Midbrain (tissue), 1 donor: ENCODE data around the gene UBE2H.
"Not testable (repeated sequence)": the region's sequence is repeated elsewhere in the genome, so short reads cannot be mapped to it uniquely, and the experiment has no call there.

Experiments used
- DNase-seq: peaks from one replicate; lab custom pipeline; 2025; lab: John Stamatoyannopoulos, UW

Gene UBE2H

DNA sequence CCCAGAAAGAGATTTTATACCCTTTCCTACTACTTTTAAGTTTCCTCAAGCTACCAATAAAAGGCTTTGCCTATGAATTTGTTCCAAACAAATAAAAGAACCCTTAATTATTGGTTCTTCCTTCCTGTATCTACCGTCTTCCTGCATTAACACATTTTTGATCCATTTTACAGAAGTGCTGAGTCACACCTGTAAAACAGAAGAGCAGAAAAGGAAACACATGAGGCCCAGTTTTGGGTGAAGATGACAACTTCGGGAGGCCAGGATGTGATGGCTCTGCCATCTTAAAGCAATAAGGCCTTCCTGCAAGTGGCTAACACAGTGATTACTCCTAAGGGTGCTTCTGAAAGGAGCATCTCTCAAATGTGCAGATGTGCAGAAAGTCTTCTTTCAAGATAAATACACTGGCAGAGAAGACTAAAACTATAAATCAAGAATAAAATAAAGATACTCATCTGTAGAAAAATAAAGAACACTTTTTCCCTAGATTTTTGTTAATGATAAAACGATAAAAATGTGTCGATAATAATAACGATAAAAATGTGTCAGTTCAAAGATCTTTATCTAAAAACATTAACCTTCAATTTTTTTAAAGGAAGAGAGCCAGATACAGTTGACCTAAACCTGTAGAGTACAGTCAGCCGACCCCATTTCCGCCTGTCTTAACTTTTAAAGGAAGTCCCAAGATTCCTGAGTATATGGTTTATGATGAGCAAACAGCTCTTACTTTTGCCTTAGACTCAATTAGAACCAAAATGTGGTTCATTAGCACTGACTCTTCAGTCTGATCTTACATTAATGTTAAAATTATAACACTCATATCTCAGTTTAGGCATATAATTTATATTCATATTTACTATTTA is 108.6 kb downstream of the UBE2H start:
- DNase-seq = no peak

DNA sequence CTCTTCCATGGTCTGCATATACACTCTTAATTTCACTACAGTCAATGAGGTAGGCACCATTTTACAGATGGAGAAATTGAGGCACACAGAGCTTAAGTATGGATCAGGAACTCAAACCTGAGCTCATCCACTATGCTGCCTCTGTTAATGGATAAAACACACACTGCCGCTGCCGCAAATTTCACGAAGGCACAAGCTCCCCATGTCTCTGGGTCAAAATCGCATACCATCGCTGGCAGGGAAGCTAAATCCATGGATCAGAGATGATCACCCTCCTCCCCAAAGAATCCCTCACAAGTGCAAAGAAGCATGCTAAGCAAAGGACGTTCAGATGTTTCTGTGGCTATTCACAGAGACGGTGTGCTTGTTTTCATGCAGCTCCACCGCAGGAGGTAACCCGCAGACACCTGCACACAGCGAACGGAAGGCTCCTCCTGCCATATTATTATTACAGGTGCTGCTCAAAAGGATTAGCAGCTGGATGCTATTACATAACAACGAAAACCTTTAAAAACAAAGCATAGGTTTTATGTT is 109.3 kb downstream of the UBE2H start:
- no peak for DNase-seq

DNA sequence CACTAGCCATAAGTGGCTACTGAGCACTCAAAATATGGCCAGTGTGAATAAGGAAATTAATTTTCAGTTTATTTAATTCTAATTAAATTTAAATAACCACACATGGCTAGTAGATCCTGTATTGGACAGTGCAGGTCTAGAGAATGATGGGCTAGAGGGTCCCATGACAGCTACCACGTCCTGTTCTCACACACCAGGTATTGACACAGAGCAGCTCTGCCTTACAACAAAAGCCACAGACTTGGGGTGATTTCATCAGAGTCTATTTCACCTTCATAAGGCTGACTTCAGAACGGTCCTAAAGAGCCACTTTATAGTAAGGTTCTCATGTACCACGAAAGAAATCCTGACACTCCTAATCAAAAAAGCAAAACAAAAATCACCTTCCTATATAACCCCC is 111.3 kb downstream of the UBE2H start:
- no peak for DNase-seq

DNA sequence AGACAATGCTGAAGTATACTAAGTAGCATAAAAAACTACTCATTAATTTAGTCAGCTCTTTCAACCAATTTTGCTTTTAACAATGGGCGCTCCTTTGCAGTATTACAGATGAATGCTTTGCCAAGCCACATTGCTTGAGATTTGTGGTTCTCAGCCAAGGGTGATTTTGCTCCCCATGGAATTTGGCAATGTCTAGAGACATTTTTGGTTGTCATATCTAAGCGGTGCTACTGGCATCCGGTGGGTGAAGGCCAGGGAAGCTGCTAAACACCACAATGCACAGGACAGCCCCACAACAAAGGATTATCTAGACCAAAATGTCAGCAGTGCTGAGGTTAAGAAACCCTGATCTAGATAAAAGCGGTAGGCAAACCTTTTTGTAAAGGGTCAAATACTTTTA is 112.0 kb downstream of the UBE2H start:
- no peak for DNase-seq

DNA sequence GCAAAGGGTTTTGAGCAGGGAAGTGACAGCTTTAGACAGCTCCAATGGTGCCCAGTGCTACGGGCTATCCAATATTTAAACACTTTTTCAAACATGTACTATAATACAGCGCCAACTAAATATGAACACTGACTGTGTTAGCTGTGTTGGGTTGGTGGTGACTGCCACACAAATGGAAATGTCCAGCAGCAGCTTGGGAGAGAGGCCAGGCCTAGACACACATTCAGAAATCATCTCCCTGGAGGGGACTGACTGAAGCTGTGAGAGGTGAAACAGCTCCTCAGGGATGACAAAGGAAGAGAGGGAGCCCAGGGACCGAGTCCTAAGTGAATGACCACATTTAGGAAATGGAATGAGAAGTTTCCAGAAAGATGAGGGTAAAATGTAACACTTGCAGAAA is 115.8 kb downstream of the UBE2H start:
- DNase-seq = no peak

DNA sequence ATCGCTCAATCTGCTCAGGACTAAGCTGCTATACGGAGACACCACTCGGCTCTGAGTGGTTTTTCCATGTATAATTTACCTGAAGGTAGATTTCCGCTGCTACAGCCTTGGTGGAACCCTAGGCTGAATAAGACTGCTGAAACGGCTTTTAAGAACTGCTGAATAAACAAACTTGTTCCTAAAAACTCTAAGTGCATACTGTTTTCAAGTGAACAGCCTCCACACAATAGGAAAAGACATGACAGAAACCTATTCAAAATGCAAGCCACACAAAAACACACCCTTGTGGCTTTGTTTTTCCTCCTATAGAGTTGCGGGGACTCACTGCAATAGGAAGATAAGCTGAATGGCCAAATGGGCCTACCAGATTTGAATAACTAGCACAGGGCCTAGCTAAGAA is 117.2 kb downstream of the UBE2H start:
- DNase-seq = no peak

DNA sequence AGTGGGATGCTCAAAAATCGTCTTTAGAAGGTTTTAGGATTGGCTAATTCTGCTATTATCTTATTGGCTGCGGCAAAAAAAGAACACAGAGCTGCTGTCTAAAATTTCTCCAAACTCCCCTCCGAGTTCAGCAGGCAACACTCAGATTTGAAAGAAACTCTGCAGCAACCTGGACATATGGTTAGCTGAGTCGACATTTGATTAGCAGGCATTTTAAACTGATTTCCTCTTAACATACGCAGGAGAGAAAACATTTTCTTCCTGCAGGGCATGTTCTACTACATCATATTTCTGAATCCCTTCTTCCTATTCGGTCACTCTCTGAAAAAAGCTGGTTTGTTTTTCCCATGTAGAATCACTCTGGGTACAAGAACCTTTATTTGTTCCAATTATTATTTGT is 119.4 kb downstream of the UBE2H start:
- not testable (repeated sequence) for DNase-seq

DNA sequence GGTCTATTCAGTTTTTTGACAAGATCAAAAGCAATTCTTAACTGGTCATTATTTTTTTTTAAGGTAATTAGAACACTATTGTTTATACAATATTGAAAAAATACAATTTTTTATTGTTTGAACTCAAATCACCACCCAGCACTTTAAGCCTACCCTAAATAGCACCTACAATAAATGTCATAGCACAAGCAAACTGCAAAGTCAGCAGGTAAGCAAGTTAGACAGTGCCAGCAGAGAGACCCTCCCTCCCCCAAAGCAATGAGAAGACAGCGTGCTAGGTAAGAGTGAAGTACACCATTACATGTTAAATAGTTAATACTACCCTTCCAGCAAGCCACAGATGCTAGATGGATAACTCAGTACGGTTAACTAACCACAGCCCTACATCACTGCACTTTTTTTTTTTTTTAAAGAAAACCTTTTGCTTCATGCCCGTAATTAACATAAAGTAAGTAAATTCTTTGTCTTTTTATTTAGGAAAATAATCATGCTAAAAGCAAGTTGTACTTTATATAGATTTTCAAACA is 120.0 kb downstream of the UBE2H start:
- DNase-seq = no peak

DNA sequence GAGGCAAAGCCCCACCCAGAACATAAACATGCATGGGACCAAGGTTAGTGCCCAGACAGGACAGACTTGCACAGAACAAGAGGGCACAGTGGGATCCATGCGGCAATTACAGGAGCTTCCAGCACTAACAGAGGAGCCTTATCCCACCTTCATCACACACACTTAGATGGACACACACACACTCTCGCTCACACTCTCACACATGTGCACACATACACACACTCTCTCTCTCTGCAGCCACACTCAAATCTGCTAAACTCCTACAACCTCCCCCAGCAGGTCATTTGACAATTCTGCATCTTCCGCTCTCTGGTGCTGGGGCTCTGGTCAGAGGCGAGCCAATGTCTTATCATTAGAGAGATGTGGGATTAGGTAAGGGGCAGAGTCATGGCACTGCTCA is 120.5 kb downstream of the UBE2H start:
- no peak for DNase-seq

DNA sequence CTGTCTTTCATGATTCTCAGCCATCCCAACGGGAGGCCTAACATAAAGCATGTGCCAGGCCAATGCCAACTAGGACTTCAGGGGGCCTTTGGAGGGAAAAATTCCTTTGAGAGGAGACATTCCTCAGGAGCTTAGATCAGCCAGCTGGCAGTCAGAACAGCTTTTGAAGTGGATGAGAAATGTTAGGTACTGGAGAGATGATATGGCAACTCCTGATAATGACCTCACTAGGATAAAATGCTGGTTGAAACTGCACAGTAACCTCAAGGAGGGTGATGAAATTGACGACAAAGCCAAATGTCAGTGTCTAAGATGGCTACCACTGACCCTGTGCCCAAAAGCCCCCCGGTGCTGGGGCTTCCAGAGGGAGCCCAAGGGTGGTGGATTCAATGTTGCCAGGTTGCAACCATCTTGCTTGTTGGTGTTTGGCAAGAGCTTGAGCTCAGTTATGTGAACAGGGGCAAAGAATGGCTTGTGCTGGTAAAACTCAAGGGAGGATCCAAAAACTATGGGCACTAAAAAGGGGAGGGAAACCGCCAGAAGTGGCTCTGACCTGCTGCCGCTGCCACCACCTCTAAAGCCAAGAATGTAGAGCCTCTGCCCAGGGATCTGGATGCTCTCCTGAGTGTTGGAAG is 121.2 kb downstream of the UBE2H start:
- DNase-seq = no peak

DNA sequence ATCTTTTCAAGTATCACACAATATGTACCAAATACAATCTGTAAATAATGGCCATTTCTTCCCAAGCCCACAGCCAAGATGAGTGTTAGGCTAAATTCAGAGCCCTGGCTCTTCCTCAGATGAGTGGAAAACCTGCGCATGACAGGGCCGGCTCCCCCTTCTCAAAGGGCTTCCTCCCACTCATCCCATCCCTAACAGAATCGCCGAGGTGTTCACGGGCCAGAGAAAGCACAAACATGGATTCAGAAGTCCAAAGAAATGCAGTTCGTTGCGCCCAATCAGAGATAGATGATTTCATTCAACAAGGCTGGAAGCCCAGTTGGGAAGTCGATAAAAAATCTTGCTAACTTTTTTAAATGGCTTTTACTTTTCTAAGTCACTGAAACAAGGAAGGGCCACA is 121.8 kb downstream of the UBE2H start:
- no peak for DNase-seq

DNA sequence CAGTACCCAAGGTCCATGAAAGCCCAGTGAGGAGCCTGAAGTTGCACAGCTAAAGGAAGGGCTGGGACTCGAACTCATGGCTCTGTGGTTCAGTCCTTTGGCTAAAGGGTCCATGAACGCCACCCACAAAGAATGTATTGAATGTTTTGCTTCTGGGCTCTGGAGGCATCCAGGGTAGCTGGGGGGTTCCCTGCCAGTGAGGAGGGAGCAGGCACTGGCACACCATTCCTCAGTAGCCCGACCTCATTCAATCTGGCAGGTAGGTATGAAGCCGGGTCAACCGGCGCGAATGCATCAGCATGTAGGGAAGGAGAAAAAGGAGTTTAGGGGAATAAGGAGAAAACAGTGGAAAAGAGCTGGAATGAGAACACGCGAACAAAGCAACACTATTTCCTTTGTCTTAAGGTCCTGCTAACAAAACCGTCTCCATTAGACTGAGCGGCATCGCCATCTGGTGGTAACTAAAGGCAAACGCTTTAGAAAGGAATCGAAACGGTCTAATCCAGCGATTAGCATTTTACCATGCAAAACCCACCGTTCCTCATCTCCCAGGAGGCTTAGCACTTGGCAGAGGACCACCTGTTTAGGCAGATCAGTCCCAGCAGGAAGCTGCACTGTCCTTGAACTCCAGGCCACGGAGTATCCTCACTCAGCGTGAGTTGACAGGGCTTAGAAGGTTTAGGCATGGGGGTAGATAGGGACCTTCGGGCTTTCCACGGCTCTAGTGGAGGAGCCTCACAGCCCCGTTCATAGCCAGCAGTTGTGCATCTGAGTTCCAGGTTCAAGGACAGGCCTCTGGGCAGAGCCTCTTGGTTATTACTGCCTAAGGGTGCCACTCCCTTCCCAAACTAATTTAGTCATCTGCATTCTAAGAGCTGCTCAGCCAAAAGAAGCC is 122.8 kb downstream of the UBE2H start:
- peak; percentile 83 for DNase-seq

DNA sequence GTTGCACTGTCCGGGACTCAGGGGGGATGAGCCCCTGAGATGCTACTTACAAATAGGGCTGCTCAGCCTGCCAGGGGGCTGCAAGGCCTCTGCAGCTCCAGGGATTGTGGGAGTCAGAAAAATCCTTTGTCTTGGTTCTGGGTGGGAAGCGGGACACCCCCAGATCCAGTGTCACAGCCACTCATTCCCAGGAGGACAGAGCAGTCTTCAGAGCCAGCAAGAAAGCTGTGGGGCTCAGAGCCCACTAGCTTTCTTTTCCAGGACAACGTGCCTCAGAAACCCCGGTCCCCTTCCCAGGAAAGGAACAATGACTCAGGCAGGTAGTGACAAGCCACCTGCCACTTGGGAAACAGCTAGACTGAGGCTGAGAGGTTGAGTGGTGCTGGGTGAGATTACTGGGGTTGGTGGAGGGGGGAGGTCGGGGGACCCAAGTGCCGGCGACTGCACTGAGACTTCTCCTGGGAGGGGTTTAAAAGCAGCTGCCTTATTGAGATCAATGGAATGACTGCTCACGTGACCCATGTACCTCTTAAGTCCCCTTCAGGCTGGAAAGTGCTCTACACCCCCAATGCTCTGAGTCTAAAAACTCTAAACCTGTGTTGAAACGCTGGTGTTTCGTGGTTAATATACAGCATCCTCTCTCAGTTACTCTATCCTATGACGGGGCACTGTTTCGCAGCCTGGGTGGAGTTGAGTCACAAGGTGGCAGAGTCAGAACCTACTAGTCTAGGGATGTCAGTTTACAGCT is 123.6 kb downstream of the UBE2H start:
- no peak for DNase-seq

DNA sequence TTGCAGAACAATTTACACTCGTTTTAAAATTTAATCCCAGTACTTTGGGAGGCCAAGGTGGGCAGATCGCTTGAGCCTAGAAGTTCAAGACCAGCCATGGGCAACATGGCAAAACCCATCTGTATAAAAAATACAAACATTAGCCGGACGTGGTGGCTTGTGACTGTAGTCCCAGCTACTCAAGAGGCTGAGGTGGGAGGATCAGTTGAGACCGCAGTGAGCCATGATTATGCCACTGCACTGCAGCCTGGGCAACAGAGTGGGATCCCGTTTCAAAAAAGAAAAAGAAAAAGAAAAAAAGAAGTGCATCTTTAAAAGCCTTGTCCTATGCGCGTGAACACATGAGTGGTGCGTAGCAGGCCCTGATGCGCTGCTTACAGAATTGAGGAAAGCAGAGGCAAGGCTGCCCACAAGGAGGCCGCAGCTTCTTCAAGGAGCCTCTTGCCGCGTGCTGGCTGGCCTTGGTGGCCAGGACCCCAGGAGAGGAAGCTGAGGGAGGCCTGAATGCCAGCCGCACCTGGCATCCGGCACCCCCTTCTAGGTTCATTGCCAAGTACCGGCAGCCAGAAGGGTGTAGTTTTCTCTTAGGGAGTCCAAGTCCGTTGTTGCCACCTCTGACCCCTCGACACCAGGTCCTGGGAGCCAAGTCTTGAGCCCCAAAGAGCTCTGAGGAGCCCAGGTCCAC is 124.5 kb downstream of the UBE2H start:
- DNase-seq = no peak

DNA sequence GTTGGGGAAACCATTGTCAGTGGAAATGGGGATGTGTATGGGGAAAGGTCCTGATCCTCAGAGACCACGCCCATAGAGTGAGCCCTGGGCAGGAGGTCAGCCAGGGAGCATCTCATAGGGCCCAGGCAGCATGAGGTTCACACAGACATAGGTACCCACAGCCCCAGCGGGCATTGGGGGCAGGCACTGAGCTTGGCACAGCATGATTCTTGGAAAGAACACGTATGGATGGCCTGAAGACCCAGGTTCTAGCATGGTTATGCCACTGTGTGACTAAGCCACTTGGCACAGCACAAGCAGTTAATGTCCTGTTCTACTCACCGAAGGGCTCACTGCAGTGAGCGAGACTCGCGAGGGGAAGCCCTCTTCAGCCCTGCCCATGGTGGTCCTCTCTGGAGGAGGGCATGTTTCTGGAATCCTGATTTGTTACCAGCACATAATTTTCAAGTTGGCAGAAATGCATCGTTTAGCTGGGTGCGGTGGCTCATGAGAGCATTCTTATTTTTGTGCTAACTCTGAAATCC is 125.2 kb downstream of the UBE2H start:
- no peak for DNase-seq

DNA sequence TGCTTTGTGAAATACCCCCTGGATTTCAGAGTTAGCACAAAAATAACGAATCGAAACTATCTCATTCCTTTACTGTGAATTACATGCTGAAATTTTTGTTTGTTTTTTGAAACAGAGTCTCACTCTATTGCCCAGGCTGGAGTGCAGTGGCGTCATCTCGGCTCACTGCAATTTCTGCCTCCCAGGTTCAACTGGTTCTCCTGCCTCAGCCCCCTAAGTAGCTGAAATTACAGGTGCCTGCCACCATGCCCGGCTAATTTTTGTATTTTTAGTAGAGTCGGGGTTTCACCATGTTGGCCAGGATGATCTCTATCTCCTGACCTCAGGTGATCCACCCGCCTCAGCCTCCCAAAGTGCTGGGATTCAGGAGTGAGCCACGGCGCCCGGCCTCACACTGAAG is 125.9 kb downstream of the UBE2H start:
- DNase-seq = not testable (repeated sequence)

DNA sequence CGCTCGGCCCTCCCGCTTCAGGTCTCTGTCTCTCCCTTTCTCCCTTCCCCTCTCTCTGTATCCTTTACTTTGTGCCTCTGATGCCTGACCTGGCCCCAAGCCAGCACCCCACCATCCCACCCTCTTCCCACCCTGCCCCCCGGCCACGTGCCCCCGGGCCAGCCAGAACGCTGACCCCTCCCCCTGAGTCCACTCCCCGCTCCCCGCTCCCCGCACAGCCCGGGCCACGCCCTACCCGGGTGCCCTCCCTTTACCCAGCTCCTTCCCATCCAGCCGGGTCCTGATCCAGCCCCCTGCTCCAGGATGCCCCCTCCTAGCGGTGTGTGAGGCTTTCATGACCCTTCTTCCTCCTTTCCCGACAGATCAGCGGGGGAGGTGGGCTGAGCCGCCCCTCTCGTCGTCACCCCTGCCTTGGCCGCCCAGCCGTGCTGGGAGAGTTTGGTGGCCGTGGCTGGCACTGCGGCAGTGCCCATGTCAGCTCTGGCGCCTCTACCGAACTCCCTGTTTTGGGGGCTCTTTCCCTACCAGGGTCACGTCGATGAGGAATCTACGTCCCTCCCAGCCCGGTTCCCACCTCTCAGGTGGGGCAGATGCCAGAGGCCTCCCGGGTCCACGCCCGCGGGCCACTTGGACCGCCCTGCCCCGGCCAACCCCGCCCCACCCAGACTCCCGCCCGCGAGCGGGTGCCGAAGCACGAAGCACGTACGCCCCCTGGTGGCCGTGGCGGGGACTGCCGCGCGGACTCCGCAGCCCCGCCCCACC is 127.4 kb downstream of the UBE2H start:
- DNase-seq = peak; percentile 89

DNA sequence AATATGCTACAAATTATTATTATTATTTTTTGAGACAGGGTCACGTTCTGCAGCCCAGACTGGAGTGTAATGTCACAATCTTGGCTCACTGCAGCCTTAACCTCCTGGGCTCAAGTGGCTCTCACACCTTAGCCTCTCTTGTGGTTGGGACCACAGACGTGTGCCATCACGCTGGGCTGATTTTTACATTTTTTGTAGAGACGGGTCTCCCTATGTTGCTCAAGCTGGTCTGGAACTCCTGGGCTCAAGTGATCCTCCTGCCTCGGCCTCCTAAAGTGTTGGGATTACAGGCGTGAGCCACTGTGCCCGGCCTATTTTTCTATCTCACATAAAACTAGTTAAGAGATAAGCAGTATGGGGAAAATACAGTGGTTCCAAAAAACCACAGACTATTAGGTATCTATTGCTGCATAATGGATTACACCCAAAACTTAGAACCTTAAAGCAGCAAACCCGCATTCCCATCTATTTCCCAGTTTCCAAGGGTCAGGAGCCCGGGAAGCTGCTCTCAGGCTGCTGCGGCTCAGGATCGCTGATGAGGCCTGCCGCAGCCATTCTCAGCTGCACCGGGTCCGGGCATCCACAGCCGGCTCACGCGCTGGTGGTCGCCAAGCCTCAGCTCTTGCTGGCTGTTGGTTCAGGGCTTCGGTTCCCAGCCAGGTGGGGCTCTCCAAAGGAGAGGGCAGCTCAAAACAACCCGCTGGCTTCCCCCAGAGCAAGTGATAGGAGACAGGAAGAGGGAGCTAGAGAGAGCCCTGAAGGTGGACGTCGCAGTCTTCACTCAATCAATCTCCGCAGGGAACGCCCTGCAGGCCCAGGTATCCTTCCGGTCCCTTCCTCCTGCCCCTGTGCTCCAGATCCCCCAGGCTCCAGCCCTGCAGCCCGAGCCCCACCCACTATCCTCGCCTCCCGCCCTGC is 128.2 kb downstream of the UBE2H start:
- no peak for DNase-seq

DNA sequence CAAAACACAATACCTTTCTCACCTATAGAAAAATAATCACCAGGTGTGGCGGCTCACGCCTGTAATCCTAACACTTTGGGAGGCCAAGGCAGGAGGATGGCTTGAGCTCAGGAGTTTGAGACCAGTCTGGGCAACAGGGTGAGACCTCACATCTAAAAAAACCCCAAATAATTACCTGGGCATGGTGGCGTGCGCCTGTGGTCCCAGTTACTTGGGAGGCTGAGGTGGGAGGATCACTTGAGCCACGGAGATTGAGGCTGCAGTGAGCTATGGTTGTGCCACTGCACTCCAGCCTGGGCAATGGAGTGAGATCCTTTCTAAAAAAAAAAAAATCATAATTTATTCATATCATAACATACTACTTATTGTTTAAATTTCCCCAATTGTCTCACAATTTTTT is 129.6 kb downstream of the UBE2H start:
- not testable (repeated sequence) for DNase-seq
